ENCODE data around the gene TAS2R20.

TAS2R20 gene

DNA sequence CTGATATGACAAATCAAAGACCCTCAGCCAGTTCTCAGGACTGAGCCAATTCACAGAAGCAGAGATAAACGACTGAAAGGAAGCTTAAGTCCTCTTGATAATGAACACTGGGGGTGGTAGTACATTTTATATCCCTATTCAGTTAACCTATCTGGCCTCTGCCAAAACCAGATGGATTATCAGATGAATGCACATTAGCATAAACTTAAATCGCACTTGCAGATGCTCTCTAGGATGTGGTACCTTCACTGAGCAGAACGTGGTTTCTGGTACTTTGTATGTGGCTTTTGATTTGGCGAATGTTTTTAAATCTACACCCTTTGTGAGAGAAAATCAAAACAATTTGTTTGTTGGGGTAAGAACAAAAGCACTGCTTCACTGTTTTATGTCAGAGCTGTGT lies 37.9 kb downstream of the TAS2R20 start:
- DNase-seq (ENCODE audit: low read depth, low spot score): no peak

DNA sequence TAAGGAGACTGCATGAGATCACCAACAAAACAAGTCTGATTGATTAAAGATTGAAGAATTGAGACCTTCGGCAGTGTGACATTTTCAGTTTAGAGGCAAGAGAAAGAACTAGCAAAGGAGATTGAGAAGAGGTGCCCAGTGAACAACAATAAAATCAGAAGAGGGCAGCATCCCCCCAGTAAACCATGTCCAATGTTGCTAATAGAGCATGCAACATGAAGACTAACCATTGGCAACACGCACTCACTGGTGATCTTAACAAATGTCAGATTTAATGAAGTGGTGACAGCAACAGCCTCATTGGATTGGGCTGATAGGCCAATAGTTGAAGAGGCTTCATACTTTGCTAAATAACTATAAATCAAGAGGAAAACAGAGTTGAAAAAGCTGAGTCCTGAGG lies 38.3 kb downstream of the TAS2R20 start:
- no peak for DNase-seq (ENCODE audit: low read depth, low spot score)

DNA sequence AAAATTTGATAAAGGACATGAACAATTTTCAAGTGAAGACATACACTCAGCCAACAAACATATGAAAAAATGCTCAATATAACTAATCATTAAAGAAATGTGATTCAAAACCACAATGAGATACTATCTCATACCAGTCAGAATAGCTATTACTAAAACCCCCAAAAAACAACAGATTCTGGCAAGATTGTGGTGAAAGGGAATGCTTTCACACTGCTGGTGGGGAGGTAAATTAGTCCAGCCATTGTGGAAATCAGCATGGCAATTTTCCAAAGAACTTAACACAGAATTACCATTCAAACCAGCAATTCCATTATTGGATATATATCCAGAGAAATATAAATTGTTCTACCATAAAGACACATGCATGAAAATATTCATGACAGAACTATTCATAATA lies 40.4 kb downstream of the TAS2R20 start:
- no peak for DNase-seq (ENCODE audit: low read depth, low spot score)

DNA sequence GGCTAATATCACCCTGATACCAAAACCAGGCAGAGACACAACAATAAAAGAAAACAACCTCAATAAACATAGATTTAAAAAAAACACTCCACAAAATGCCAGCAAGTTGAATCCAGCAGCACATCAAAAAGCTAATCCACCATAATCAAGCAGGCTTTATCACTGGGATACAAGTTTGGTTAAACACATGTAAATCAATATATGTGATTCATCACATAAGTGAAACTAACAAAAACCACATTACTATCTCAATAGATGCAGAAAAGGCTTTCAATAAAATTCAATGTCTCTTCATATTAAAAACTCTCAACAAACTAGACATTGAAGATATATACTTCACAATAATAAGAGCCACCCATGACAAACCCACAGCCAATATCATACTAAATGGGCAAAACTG lies 42.0 kb downstream of the TAS2R20 start:
- no peak for DNase-seq (ENCODE audit: low read depth, low spot score)

- no peak for DNase-seq (ENCODE audit: low read depth, low spot score)
These were observed 45.5 kb downstream of the TAS2R20 start for GRCh38 chr12:10952645-10953044.

Data from activated CD4-positive, CD25-positive, alpha-beta regulatory T cell treated with anti-CD3 and anti-CD28 coated beads, Interleukin-2, amount 50 U/mL, for 16 hours (primary cell).